H9 (cell line): ENCODE measurements around the gene CSRNP3. TPM values are rescaled to one million over a fixed set of nuclear protein-coding genes. Genes with fewer than 3 reads are reported as not detected.
A peak's percentile ranks its signal among the peaks of the same experiment; 100 is the strongest.

Experiments
- DNase-seq: peaks from one replicate; pipeline ENCODE4 v3.0.0-alpha.2; 2017
- H2AFZ ChIP-seq: one replicate; pipeline ENCODE4 v1.6.1; 2013; ENCODE audit warnings: mild to moderate bottlenecking, low read length, control low read depth, moderate library complexity
- H2AK5ac ChIP-seq: 2 replicates; pipeline ENCODE4 v1.6.1; 2013; ENCODE audit warnings: low read length, control low read depth, mixed read lengths; ENCODE audit not compliant: insufficient read length
- H2BK120ac ChIP-seq: one replicate; pipeline ENCODE4 v1.6.1; 2013; ENCODE audit warnings: low read depth, mild to moderate bottlenecking, low read length, control low read depth, inconsistent platforms; ENCODE audit not compliant: poor library complexity, severe bottlenecking
- H2BK12ac ChIP-seq: 2 replicates; pipeline ENCODE4 v1.6.1; 2013; ENCODE audit warnings: low read length, control low read depth, mixed read lengths, low read depth; ENCODE audit not compliant: insufficient read length
- H2BK15ac ChIP-seq: 2 replicates; pipeline ENCODE4 v1.6.1; 2013; ENCODE audit warnings: low read depth, low read length, control low read depth
- H2BK20ac ChIP-seq: one replicate; pipeline ENCODE4 v1.6.1; 2013; ENCODE audit warnings: low read depth, mild to moderate bottlenecking, low read length, control low read depth, inconsistent platforms; ENCODE audit not compliant: poor library complexity, severe bottlenecking
- H2BK5ac ChIP-seq: 2 replicates; pipeline ENCODE4 v1.6.1; 2013; ENCODE audit warnings: low read length, control low read depth, mixed read lengths; ENCODE audit not compliant: insufficient read length
- H3K14ac ChIP-seq: 2 replicates; pipeline ENCODE4 v1.6.1; 2013; ENCODE audit warnings: low read length, control low read depth; ENCODE audit not compliant: insufficient read depth
- H3K18ac ChIP-seq: 2 replicates; pipeline ENCODE4 v1.6.1; 2013; ENCODE audit warnings: low read depth, mild to moderate bottlenecking, mixed read lengths, low read length, control low read depth; ENCODE audit not compliant: insufficient read length
- H3K23ac ChIP-seq: 2 replicates; pipeline ENCODE4 v1.6.1; 2013; ENCODE audit warnings: low read length, control low read depth, mixed read lengths, low read depth; ENCODE audit not compliant: insufficient read length
- H3K23me2 ChIP-seq: 2 replicates; pipeline ENCODE4 v1.6.1; 2013; ENCODE audit warnings: low read depth, mild to moderate bottlenecking, mixed read lengths, low read length, control low read depth; ENCODE audit not compliant: insufficient read length, poor library complexity, severe bottlenecking
- H3K27ac ChIP-seq: 2 replicates; pipeline ENCODE4 v1.5.1; 2013; ENCODE audit warnings: low read length, control low read depth, mixed read lengths, low read depth; ENCODE audit not compliant: insufficient read length
- H3K27me3 ChIP-seq: 2 replicates; pipeline ENCODE4 v1.6.1; 2013; ENCODE audit warnings: low read length, control low read depth, inconsistent platforms; ENCODE audit not compliant: insufficient read depth
- H3K4ac ChIP-seq: 2 replicates; pipeline ENCODE4 v1.6.1; 2013; ENCODE audit warnings: low read depth, mild to moderate bottlenecking, control low read depth, inconsistent platforms, low read length, moderate library complexity
- H3K4me1 ChIP-seq: 2 replicates; pipeline ENCODE4 v1.6.1; 2013; ENCODE audit warnings: low read length, control low read depth, inconsistent platforms; ENCODE audit not compliant: insufficient read depth
- H3K4me2 ChIP-seq: 2 replicates; pipeline ENCODE4 v1.6.1; 2013; ENCODE audit warnings: low read length, control low read depth, mixed read lengths; ENCODE audit not compliant: insufficient read length, insufficient read depth
- H3K56ac ChIP-seq: 2 replicates; pipeline ENCODE4 v1.6.1; 2013; ENCODE audit warnings: low read depth, mild to moderate bottlenecking, mixed read lengths, low read length, control low read depth; ENCODE audit not compliant: insufficient read length
- H3K79me1 ChIP-seq: 2 replicates; pipeline ENCODE4 v1.6.1; 2013; ENCODE audit warnings: low read depth, mild to moderate bottlenecking, moderate library complexity, low read length, control low read depth, inconsistent platforms; ENCODE audit not compliant: insufficient read depth, poor library complexity, severe bottlenecking
- H3K79me2 ChIP-seq: 2 replicates; pipeline ENCODE4 v1.6.1; 2013; ENCODE audit warnings: low read length, control low read depth, inconsistent platforms; ENCODE audit not compliant: insufficient read depth
- H3K9ac ChIP-seq: 2 replicates; pipeline ENCODE4 v1.6.1; 2013; ENCODE audit warnings: low read length, control low read depth, mixed read lengths; ENCODE audit not compliant: insufficient read length; ENCODE audit errors: extremely low read depth
- H3K9me3 ChIP-seq: one replicate; pipeline ENCODE4 v1.6.1; 2013; ENCODE audit warnings: low read depth, low read length, inconsistent platforms; ENCODE audit not compliant: control insufficient read depth
- H3T11ph ChIP-seq: one replicate; pipeline ENCODE4 v1.6.1; 2013; ENCODE audit warnings: mild to moderate bottlenecking, low read length, control low read depth, inconsistent platforms
- H4K20me1 ChIP-seq: one replicate; pipeline ENCODE4 v1.6.1; 2013; ENCODE audit not compliant: control insufficient read depth, insufficient read length, insufficient read depth
- H4K5ac ChIP-seq: 2 replicates; pipeline ENCODE4 v1.6.1; 2013; ENCODE audit warnings: low read depth, mild to moderate bottlenecking, mixed read lengths, low read length, control low read depth; ENCODE audit not compliant: insufficient read length
- H4K8ac ChIP-seq: replicated peaks from 2 replicates; pipeline ENCODE4 v1.6.1; 2013; ENCODE audit warnings: low read length, control low read depth, mixed read lengths, low read depth; ENCODE audit not compliant: insufficient read length
- H4K91ac ChIP-seq: 2 replicates; pipeline ENCODE4 v1.6.1; 2013; ENCODE audit warnings: low read depth, mild to moderate bottlenecking, moderate library complexity, mixed read lengths, low read length, control low read depth; ENCODE audit not compliant: insufficient read length
- H3K27ac Mint-ChIP-seq, 3 experiments: 2 replicates in 2 of 3; 3 replicates in 1 of 3; pipeline ENCODE4 v1.8.0; 2020 to 2021; ENCODE audit warnings: mixed read lengths in 3 of 3, mild to moderate bottlenecking in 1 of 3, moderate library complexity in 1 of 3
- H3K27me3 Mint-ChIP-seq: 2 replicates; pipeline ENCODE4 v1.8.0; 2021; ENCODE audit warnings: low read depth, mild to moderate bottlenecking, moderate library complexity, mixed read lengths
- H3K36me3 Mint-ChIP-seq, 3 experiments: 2 replicates in 2 of 3; 3 replicates in 1 of 3; pipeline ENCODE4 v1.8.0; 2020 to 2021; ENCODE audit warnings: low read depth in 3 of 3, mixed read lengths in 3 of 3; ENCODE audit not compliant: insufficient read depth in 1 of 3
- H3K4me1 Mint-ChIP-seq, 2 experiments: 2 replicates each; pipeline ENCODE4 v1.8.0; 2020; ENCODE audit warnings: mixed read lengths in 2 of 2
- H3K4me3 Mint-ChIP-seq, 2 experiments: 2 replicates in 1 of 2; 3 replicates in 1 of 2; pipeline ENCODE4 v1.8.0; 2020 to 2021; ENCODE audit warnings: mild to moderate bottlenecking in 2 of 2, mixed read lengths in 2 of 2, moderate library complexity in 1 of 2
- H3K9me3 Mint-ChIP-seq, 2 experiments: 2 replicates in 1 of 2; 3 replicates in 1 of 2; pipeline ENCODE4 v1.8.0; 2020; ENCODE audit warnings: mild to moderate bottlenecking in 2 of 2, mixed read lengths in 2 of 2, moderate library complexity in 1 of 2
- CTCF ChIP-seq: fragments of 200-600 bp; sonication (generic); conservative IDR thresholded peaks from 3 replicates; pipeline ENCODE4 v1.8.0; 2021; ENCODE audit warnings: antibody characterized with exemption, mild to moderate bottlenecking
- WGBS: extraction: QIAGEN DNeasy Blood & Tissue Kit; methylation state at CpG from one replicate; pipeline ENCODE4 v1.1.7; 2013; ENCODE audit warnings: missing lambda C conversion rate, low lambda C conversion rate, mixed read lengths; ENCODE audit not compliant: insufficient read length; ENCODE audit errors: extremely low coverage; 5-methylcytosine and 5-hydroxymethylcytosine counted together
- total RNA-seq: library from RNA; stranded (reverse); gene quantifications from 2 replicates; pipeline ENCODE4 v1.2.1, GENCODE V29; 2021

The CSRNP3 gene
- total RNA-seq, 1 experiment from 2014 or later: 3.6 TPM

- no peak overlapping the region for H2BK20ac ChIP-seq
- H3K9ac ChIP-seq: no peak overlapping the region
- no peaks in the 10 kb centered on the region for H3K79me1 ChIP-seq
- H4K20me1 ChIP-seq: no peaks in the 10 kb centered on the region
- no peak for DNase-seq
- Mint-ChIP-seq H3K27me3 (no peaks in the 10 kb centered on the region), H3K27ac (peak overlapping the region; percentile 31 to 42 (median 32); a peak in 6 of 7 replicates), H3K4me1 (peaks cover 50 to 51% of the 10 kb centered on the region in 2 experiments), H3K36me3 (no peaks in the 10 kb centered on the region; a peak in 2 of 7 replicates), H3K4me3 (0 out of 5 replicates have a peak overlapping the region, but pooled peaks of 1 of the 2 experiments have one; percentile 19), H3K9me3 (no peaks in the 10 kb centered on the region)
- no peak overlapping the region for H3T11ph ChIP-seq
- TF ChIP-seq CTCF: no peak
- no peak overlapping the region for H3K18ac ChIP-seq
- H4K8ac ChIP-seq: no peak overlapping the region
- H3K79me2 ChIP-seq: no peaks in the 10 kb centered on the region
- H2BK12ac ChIP-seq: no peak overlapping the region
- H3K56ac ChIP-seq: no peak overlapping the region
- H2BK5ac ChIP-seq: no peak overlapping the region
- H3K23ac ChIP-seq: no peak overlapping the region
- no CpG with 5 or more reads among the region's 3 CpGs for WGBS
- no peak overlapping the region for H3K4me2 ChIP-seq
- H2AFZ ChIP-seq: no peak overlapping the region
- H3K27me3 ChIP-seq: no peaks in the 10 kb centered on the region
- peaks cover 8% of the 10 kb centered on the region; the same call in 1 of the 2 replicates for H3K4me1 ChIP-seq
- no peaks in the 10 kb centered on the region for H3K9me3 ChIP-seq
- no peak overlapping the region for H3K4ac ChIP-seq
- H4K91ac ChIP-seq: no peak overlapping the region
- no peak overlapping the region for H2BK15ac ChIP-seq
- no peaks in the 10 kb centered on the region for H3K23me2 ChIP-seq
- H2AK5ac ChIP-seq: no peak overlapping the region
- H4K5ac ChIP-seq: no peak overlapping the region
- H2BK120ac ChIP-seq: no peak overlapping the region
- H3K27ac ChIP-seq: no peak overlapping the region
- H3K14ac ChIP-seq: no peak overlapping the region
Measured at GRCh38 chr2:165630236-165630635, 160.7 kb downstream of the CSRNP3 start.
